Left ventricle myocardium superior (tissue), 1 donor: ENCODE results near the gene TK2. TPM values are rescaled to one million over a fixed set of nuclear protein-coding genes. Genes with fewer than 3 reads are reported as not detected.
"Not testable (repeated sequence)": the region's sequence is repeated elsewhere in the genome, so short reads cannot be mapped to it uniquely, and the experiment has no call there.

Source experiments
- ATAC-seq: fragments of 200-7000 bp; cut with Tn5 transposase; one replicate; pipeline ENCODE4 v1.9.1; 2020; ENCODE audit warnings: mild to moderate bottlenecking, moderate library complexity
- DNase-seq: peaks from one replicate; pipeline ENCODE4 v3.0.0-alpha.2; 2020
- intact Hi-C: fragments of 100-400 bp; cut with micrococcal nuclease; formaldehyde crosslinking; loops from one replicate; pipeline ENCODE4 v1.11.0; 2022
- long read RNA-seq: library from polyadenylated mRNA; unstranded; transcript quantifications from one replicate; pipeline ENCODE4 v2.0.0, GENCODE V29; 2021
- total RNA-seq: library from RNA; stranded (reverse); fragmentation: NEBNext Ultra II Directional; extraction: Animal tissue kit (Norgen Biotek cat#: 25700); gene quantifications from one replicate; pipeline ENCODE4 v1.2.1, GENCODE V29; 2021
- donor health status: DM: no; HTN: yes; CAD: no; lungs with severe emphysema.

Gene TK2
- 16.8 TPM for total RNA-seq
- long read RNA-seq, full-length matches to known transcripts, result 8 of 12 reads
- long read RNA-seq, partial matches to known transcripts, result 0 of 12 reads
- long read RNA-seq, other reads (novel, unspliced or antisense), result 4 of 12 reads

DNA sequence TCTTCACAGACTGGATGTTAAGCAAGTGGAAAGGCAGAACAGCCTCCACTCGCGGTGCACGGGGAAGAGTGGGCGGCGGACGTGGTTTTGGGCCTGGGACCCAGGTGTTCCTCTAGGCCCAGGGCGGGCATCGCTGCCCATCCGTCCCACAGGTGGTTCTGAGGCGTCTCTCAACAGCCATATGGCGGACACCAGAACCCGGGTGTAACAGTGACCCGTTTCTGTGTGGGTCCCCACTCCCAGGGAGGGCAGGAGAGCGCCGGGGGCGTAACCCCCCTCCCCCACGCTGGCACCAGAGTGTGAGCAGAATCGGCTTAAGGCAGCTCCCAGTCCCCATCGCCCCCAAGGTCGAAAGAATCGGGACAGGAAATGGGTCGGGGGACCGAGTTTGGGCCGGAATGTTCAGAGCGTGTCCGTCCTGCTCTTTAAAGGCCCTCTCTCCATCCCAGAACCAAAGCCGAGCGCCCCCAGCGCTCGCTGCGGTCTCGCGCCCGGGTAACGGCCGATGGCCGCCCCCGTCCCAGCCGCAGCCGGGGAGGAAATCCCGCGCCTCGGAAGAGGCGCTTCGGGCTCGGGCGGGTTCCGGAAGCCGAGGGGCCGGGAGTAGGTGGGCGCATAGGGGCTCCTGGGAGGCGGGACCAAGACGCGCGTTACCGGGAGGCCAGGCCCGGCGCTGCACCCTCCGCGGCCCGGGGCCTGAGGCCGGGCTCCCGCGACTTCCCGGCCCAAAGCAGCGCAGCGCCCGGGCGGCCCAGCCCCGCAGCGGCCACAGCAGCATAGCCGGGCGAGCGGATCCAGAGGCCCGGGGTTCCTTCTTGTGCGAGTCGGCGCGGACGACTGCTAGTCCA is at the start of gene TK2:
Gene TK2 (minus strand): TSS at position 839 of the 848 bp plus-strand sequence. CDS start 61 bp downstream, at position 778.
- intact Hi-C loops, result loop anchor here (5.0 kb wide), 1 partner anchor 32 kb away; no protein-coding TSS in a partner anchor
- DNase-seq (peak; percentile 86), ATAC-seq (peak; percentile 68)

DNA sequence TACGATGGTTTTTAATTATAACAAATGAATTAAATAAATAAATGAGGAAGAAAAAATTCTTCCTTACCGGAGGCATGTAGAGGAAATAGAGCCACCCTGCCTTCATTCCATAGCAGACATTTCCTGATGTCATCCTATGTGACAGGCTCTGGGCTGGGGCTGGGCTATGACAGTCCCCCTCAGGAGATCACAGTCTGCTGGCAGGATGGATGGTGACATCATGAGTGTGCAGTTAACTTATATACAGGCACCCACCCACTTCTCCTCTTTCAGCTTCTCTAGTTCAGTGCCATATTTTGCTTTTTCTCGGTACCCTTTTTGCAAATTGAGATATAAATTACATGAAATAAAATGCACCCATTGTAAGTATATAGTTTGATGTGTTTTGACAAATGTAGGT is 48.2 kb upstream of the TK2 start:
- DNase-seq (no peak), ATAC-seq (no peak)
- intact Hi-C loops, result no loop called here

GRCh38 chr16:66596986-66597848 is 47.3 kb upstream of the TK2 start:
- intact Hi-C loops, result no loop called here
- DNase-seq (no peak), ATAC-seq (no peak)

DNA sequence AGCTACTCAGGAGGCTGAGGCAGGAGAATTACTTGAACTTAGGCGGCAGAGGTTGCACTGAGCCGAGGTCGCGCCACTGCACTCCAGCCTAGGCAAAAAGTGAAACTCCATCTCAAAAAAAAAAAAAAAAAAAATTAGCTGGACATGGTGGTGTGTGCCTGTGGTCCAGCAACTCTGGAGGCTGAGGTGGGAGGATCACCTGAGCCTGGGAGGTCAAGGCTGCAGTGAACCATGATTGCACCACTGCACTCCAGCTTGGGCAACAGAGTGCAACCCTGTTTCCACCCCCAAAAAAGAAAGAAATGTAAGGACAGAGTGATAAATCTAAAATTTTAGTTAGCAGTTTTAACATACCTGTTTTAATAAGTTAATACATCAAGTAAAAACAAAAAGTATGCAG is 46.6 kb upstream of the TK2 start:
- intact Hi-C loops, ATAC-seq, DNase-seq: not testable (repeated sequence)

DNA sequence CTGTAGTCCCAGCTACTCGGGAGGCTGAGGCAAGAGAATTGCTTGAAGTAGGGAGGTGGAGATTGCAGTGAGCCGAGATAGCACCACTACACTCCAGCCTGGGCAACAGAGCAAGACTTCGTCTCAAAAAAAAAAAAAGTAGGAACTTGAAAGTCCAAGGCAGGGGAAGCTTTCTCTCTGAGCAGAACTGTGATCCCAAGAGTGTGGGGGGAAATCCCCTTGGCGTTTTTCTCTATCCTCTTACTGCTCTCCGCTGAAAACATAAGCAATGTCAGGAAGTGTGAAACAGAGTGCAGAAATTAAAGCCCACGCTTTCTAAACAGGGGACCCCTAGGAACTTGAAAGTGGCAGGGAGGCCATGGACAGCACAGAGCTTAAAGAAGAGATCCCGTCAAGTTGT is 44.8 kb upstream of the TK2 start:
- DNase-seq, result no peak
- intact Hi-C loops, result no loop called here
- no peak for ATAC-seq

DNA sequence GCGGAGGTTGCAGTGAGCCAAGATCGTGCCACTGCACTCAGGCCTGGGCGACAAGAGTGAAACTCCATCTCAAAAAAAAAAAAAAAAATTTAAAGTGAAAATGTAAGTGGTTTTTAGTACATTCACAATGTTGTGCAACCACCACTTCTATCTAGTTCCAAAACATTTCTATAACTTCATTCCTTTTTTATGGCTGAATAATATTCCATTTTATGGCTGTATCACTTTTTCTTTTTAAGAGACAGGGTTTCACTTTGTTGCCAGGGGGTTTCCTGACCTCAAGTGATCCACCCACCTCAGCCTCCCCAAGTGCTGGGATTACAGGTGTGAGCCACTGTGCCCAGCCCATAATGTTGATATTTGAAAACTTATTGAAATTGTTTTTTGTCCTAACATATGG is 42.9 kb upstream of the TK2 start:
- intact Hi-C loops, result no loop called here
- no peak for DNase-seq
- no peak for ATAC-seq

- intact Hi-C loops, result no loop called here
- no peak for ATAC-seq
- no peak for DNase-seq
These were observed 42.3 kb upstream of the TK2 start for GRCh38 chr16:66592241-66592640.

DNA sequence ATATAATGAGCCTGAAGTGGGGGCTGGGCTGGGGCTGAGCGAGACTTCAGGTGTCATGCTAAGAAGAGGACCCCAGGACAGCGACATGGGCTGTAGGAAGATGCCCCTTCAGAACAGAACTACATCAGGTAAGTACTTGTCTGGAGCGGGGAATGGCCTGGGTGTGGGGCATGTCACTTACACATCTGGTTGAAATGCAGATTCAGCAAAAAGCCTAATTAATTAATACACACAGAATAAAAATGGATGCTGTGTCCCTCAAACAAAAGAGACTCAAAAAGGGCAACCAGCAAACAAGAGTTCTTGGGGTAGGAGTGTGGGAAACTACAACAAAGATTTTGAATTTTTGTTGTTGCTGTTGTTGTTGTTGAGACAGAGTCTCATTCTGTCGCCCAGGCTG is 41.1 kb upstream of the TK2 start:
- no peak for ATAC-seq
- intact Hi-C loops, result no loop called here
- no peak for DNase-seq

GRCh38 chr16:66590322-66590721 is 40.4 kb upstream of the TK2 start:
- ATAC-seq (no peak), DNase-seq (no peak)
- intact Hi-C loops, result no loop called here

DNA sequence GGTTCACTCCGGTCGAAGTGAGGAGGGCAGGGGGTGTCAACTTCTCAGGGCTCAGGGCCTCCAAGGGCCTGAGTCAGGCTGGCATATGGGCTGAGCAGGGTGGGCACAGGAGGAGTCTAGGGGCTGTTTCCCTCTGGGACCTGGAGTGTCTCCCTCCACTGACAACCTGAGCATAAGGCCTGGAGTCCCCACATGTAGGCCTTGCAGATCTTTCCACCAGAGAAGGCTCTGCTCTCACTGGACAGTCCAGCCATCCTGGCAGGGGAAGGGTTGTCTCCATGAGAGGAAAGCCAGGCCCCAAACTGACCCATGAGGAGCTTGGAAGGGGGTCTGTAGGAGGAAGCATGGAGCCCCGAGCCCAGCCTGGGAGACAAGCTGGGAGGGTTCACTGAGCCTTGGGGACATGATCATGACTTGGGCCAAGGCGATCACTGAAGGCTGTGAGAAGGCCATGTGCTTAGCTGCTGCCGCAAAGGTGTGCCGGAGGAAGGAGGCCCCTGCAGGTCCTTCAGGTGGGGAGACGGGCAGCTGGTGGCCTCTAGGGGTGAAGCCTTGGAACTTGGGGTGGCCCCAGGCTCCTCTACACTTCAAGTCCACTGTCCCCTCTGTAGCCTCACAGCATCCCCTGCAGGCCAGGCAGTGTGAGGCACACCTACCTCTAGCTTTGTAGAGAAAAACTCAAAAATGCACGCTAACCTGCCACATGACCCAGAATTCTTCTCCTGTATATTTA is 39.2 kb upstream of the TK2 start:
- DNase-seq (peak; percentile 57), ATAC-seq (peak; percentile 78)
- intact Hi-C loops, result loop anchor here (10.0 kb wide), 1 partner anchor 184 kb away; no protein-coding TSS in a partner anchor

DNA sequence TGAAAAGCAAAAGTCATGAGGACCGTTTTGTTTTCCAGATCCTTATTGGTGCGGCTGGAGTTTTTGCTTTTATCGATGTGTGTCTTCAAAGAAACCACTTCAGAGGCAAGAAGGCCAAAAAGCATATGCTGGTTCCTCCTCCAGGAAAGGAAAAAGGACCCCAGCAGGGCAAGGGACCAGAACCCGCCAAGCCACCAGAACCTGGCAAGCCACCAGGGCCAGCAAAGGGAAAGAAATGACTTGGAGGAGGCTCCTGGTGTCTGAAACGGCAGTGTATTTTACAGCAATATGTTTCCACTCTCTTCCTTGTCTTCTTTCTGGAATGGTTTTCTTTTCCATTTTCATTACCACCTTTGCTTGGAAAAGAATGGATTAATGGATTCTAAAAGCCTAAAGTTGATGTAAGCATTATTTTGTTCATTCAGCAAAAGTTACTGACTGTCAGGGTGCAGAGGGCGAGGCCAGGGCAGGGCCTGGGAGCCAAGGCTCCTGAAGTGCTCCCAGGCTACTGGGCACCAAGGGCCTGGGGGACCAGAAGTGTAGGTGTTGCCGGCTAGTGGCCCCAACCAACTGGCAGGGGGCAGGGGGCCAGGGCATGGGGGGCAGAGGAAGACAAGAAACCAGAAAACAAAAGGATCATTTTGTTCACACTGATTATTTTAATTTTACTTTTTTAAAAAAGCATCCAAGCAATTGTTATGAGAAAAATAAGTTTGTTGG is 38.1 kb upstream of the TK2 start:
- no peak for DNase-seq
- no peak for ATAC-seq
- intact Hi-C loops, result loop anchor here (10.0 kb wide), 1 partner anchor 183 kb away; no protein-coding TSS in a partner anchor

DNA sequence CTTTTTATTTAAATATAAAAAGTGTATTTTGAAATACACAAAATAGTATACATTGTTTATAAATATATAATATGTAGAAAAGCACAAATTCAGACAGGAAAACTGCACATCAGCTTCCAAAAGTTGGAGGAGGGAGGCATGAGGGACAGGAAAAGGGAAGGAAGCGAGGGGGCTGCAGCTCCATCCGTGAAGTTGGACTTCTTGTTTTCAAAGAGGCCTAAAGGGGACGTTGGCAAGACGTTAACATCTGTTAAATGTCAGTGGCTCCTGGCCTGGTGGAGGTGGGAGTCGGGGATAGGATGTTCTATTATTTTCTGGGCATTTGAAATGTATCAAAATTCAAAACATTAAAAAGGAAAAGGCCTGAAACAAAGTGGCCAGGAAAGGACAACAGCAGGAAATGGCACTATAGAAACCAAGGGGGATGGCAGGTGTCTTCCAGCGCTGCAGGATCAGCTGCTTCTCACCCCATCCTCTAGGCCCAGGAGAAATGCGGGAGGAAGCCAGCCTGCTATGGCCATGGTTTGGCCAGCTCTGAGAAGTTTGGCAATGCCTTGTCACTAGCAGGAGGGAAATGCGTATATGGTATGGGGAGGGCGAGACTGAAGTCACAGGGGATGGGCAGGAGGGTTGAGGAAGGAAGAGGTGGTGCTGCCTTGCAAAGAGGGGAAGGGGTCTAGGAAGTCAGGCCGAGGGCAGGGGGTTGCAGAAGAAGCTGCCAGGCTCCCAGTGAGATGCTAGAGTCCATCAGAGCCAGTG is 35.7 kb upstream of the TK2 start:
- no peak for DNase-seq
- intact Hi-C loops, result loop anchor here (10.0 kb wide), 1 partner anchor 181 kb away; no protein-coding TSS in a partner anchor
- peak; percentile 68 for ATAC-seq

DNA sequence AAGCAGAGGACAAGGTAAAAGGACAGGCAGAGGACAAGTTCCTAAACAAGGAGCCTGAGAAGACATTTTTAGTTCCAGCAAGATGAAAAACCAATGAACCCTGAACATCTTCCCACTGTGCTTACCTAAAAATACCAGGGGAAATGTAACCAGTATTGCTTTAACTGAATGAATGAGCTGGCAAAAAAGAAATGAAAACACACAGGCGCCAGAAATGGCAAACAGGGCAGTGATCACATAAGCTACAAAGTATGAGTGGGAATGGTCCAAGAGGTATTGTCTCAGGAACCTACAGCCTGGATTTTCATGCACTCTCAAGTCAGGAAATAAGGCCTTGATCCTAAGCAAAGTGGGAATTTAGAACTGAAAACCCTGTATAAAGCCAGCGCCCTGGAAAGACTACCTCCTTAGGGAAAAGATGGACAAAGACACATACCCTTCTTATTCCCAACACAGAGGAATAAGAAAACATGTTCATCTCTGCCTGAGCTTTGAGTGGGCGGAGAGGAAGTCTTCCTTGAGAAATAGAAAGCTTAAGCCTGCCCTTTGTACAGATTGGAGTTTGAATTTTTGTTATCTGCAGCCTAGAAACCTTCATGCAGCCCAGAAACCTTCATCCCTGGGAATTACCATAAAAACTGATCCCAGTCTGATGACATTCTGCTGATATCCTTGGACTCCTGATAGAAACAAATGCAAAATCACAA is 31.5 kb upstream of the TK2 start:
- ATAC-seq, result no peak
- intact Hi-C loops, result loop anchor here (10.0 kb wide), 1 partner anchor 177 kb away; no protein-coding TSS in a partner anchor
- DNase-seq, result no peak

GRCh38 chr16:66580605-66581209 is 30.8 kb upstream of the TK2 start:
- ATAC-seq (no peak), DNase-seq (no peak)
- intact Hi-C loops, result loop anchor here (10.0 kb wide), 1 partner anchor 176 kb away; no protein-coding TSS in a partner anchor

GRCh38 chr16:66578651-66579531 is 29.0 kb upstream of the TK2 start, which contains the start of gene CMTM2:
TSS of gene CMTM2 (plus strand) at chr16:66579463. CDS start at chr16:66579608, 145 bp downstream.
- intact Hi-C loops, result no loop called here
- DNase-seq (peak; percentile 44), ATAC-seq (no peak)

DNA sequence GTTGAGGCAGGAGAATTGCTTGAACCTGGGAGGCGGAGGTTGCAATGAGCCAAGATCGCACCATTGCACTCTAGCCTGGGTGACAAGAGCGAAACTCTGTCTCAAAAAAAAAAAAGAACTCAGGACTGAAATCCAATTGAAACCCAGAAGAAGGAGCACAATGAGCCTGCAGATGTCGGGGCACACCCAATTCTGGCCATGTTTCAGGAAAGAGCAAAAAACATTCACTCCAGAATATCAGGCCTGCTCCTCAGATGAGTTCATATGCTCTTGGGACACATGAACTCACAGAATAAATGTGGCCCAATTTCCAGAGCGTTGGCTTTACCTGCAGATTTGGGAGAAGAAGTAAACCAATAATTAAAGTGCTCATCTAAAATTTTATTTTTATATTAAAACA is 26.4 kb upstream of the TK2 start:
- DNase-seq, result no peak
- peak; percentile 61 for ATAC-seq
- intact Hi-C loops, result no loop called here
